ENCODE data around the gene GRPEL1. TPM values are rescaled to one million over a fixed set of nuclear protein-coding genes. Genes with fewer than 3 reads are reported as not detected.

The GRPEL1 gene
- total and polyA plus RNA-seq, 2 of the 4 experiments (the other 2 are of a cell fraction), result 33.0 to 33.9 TPM

DNA sequence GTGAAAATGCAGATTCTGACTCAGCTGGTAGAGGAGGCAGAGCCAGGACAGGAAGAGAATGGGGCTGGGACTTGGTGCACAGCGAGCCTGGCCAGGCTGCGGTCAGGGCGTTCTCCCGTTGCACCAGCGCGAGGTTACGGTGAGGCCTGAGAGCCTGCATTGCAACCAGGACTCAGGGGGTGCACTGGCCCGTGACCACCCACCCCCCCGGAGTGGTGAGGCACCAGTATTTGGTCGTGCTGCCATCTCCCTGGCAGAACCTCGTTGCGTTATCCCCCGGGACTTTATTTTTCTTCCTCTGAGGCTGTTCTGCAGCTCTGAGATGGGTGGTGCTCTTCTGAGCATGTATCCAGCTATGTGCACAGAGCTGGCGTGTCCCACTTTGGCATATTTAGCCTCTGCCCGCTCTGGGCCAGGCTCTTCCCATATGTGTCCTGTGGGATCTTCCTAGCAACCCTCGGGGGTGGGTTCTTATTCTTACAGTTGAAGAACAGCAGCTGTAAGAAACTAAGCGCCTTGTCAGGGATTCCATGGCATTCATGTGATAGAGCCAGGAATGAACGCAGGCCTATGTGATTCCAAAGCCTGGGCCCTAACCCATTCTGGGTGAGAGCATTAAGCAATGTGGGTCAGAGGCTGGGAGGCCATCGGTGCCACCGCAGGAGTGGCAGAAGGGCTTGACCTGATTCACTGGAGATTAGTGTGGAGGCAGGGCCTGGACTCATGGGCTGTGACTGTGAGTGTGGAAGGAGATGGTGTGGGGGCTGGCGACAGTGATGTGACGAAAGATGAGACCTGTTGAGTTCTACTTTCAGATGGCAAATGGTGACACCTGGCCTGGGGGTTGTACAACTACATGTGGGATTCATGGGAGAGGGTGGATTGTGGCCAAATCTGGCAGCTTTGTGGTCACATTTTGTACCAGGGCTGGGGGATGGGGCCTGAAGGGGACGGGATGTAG is 21.6 kb downstream of the GRPEL1 start (continued):
- no peak for TF ChIP-seq BHLHE40 (IDR thresholded peaks at IDR 0.05; ENCODE audit: low read depth, low read length)
- no peak for TF ChIP-seq RCOR1 (IDR thresholded peaks at IDR 0.05; ENCODE audit: insufficient replicate concordance, low read length)

DNA sequence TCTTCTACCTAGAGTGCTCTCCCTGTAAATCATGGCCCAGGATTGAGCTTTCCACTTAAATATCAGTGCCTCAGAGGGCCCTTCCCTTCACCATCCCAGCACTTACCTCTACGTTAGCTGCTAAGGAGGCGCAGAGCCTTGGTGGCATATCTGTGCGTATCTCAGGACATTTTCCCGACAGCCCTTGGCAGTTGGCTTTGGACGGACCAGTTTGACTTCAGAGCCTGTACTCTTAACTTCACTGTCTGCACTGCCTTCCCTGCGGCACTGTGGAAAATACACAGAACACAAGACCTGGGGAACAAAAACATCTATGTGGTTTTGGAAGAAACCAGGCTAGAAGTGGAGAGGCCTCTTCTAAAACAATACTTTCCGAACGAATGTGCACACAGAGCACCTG is 22.3 kb downstream of the GRPEL1 start:
- Histone ChIP-seq H4K20me1 (ENCODE audit: insufficient read depth, low read length) (peaks cover 66% of the 10 kb centered on the region), H2BK15ac (ENCODE audit: low read depth, low read length) (no peak overlapping the region), H2AK5ac (ENCODE audit: low read depth, low read length) (no peak overlapping the region), H3K56ac (ENCODE audit: extremely low read depth, insufficient read depth, low read length) (no peak overlapping the region), H3K36me3 (ENCODE audit: control insufficient read depth, insufficient read depth, low read length) (peaks cover 2% of the 10 kb centered on the region; the same call in 1 of the 2 replicates), H3K4ac (ENCODE audit: low read depth, low read length) (no peak overlapping the region), H4K8ac (ENCODE audit: low read depth in 2 of 2, low read length in 2 of 2) (no peak overlapping the region), H3K27ac (ENCODE audit: insufficient read depth, low read length) (no peak overlapping the region), H3K9me1 (ENCODE audit: insufficient read depth, low read length) (peaks cover 24% of the 10 kb centered on the region), H3K4me1 (ENCODE audit: control insufficient read depth, insufficient read depth, low read length) (peaks cover 21% of the 10 kb centered on the region), H3K9me3 (ENCODE audit: control insufficient read depth, insufficient read depth, low read length) (no peaks in the 10 kb centered on the region), H3K27me3 (ENCODE audit: control insufficient read depth, insufficient read depth, low read length) (no peaks in the 10 kb centered on the region), H4K5ac (ENCODE audit: low read depth, low read length) (no peak overlapping the region), H3K79me1 (ENCODE audit: low read depth in 1 of 2, low read length in 2 of 2) (peaks cover 22 to 79% of the 10 kb centered on the region in 2 experiments), H3K4me3 (ENCODE audit: insufficient read depth, low read depth, low read length) (no peak overlapping the region), H2AFZ (replicated peaks; ENCODE audit: low read length, poor library complexity) (no peak overlapping the region), H3K23ac (ENCODE audit: low read depth, low read length) (no peak overlapping the region), H2BK5ac (ENCODE audit: low read depth, low read length, poor library complexity, severe bottlenecking) (no peak overlapping the region), H3K18ac (ENCODE audit: low read depth, low read length) (no peak overlapping the region), H3K4me2 (ENCODE audit: low read depth, low read length) (no peak overlapping the region; the same call in 1 of the 2 replicates), H4K91ac (ENCODE audit: insufficient read depth, low read depth, low read length) (no peak overlapping the region), H3K9ac (ENCODE audit: low read depth, low read length) (no peak overlapping the region), H3K14ac (replicated peaks; ENCODE audit: low read depth, low read length) (no peak overlapping the region), H2BK20ac (ENCODE audit: low read depth, low read length) (no peak overlapping the region), H2BK120ac (ENCODE audit: low read depth, low read length) (no peak overlapping the region), H2AK9ac (replicated peaks; ENCODE audit: low read depth, low read length, poor library complexity) (no peak overlapping the region)
- 86% methylated on average over 2 of the region's 8 CpGs; no CpG with 5 or more reads in 1 of the 2 experiments for WGBS, 2 experiments (ENCODE audit: extremely low coverage in 2 of 2, insufficient read length in 1 of 2)
- no TSS peak for BruUV-seq (replicated peaks)
- intact Hi-C loops (cut with micrococcal nuclease) (no loop called here), in situ Hi-C loops (cut with MboI; ENCODE audit: low sequenced_read_pairs) (no loop called here), dilution Hi-C loops (cut with HindIII; ENCODE audit: low sequenced_read_pairs, unreplicated experiment) (no loop called here)
- POLR2A ChIA-PET (ENCODE audit: unreplicated experiment), result interaction anchor here (0.6 kb wide), 1 partner anchor 122 kb away, joined by 3 read pairs; no protein-coding TSS in a partner anchor
- ATAC-seq (ENCODE audit: low read depth) (no peak), DNase-seq (no peak)
- CTCF ChIA-PET, result no interaction called here
- TF ChIP-seq CEBPB (IDR thresholded peaks at IDR 0.05; ENCODE audit: low read depth, low read length) (no peak), MAFK (IDR thresholded peaks at IDR 0.05; ENCODE audit: low read depth, low read length) (no peak), MAZ (IDR thresholded peaks at IDR 0.05; ENCODE audit: borderline replicate concordance, low read depth, low read length) (no peak), USF2 (IDR thresholded peaks at IDR 0.05; ENCODE audit: low read depth, low read length) (no peak), CHD1 (IDR thresholded peaks at IDR 0.05; ENCODE audit: low read depth, low read length) (no peak), RFX5 (IDR thresholded peaks at IDR 0.05; ENCODE audit: low read depth, low read length) (no peak), BHLHE40 (IDR thresholded peaks at IDR 0.05; ENCODE audit: low read depth, low read length) (no peak), RCOR1 (IDR thresholded peaks at IDR 0.05; ENCODE audit: insufficient replicate concordance, low read length) (no peak), FOS (IDR thresholded peaks at IDR 0.05; ENCODE audit: low read depth, low read length) (no peak)
- TF ChIP-seq, protein P1, sequence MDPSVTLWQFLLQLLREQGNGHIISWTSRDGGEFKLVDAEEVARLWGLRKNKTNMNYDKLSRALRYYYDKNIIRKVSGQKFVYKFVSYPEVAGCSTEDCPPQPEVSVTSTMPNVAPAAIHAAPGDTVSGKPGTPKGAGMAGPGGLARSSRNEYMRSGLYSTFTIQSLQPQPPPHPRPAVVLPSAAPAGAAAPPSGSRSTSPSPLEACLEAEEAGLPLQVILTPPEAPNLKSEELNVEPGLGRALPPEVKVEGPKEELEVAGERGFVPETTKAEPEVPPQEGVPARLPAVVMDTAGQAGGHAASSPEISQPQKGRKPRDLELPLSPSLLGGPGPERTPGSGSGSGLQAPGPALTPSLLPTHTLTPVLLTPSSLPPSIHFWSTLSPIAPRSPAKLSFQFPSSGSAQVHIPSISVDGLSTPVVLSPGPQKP (IDR thresholded peaks at IDR 0.05; ENCODE audit: borderline replicate concordance, low read depth, low read length), result no peak
- TF ChIP-seq, protein P2, sequence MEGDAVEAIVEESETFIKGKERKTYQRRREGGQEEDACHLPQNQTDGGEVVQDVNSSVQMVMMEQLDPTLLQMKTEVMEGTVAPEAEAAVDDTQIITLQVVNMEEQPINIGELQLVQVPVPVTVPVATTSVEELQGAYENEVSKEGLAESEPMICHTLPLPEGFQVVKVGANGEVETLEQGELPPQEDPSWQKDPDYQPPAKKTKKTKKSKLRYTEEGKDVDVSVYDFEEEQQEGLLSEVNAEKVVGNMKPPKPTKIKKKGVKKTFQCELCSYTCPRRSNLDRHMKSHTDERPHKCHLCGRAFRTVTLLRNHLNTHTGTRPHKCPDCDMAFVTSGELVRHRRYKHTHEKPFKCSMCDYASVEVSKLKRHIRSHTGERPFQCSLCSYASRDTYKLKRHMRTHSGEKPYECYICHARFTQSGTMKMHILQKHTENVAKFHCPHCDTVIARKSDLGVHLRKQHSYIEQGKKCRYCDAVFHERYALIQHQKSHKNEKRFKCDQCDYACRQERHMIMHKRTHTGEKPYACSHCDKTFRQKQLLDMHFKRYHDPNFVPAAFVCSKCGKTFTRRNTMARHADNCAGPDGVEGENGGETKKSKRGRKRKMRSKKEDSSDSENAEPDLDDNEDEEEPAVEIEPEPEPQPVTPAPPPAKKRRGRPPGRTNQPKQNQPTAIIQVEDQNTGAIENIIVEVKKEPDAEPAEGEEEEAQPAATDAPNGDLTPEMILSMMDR (conservative IDR thresholded peaks at IDR 0.05; ENCODE audit: low read depth, low read length), result no peak

All from IMR-90 (cell line).